Measurements from ENCODE around the gene EEFSEC. TPM values are rescaled to one million over a fixed set of nuclear protein-coding genes. Genes with fewer than 3 reads are reported as not detected.

EEFSEC gene
- total RNA-seq, 1 donor from 2014 or later = 15.6 TPM

DNA sequence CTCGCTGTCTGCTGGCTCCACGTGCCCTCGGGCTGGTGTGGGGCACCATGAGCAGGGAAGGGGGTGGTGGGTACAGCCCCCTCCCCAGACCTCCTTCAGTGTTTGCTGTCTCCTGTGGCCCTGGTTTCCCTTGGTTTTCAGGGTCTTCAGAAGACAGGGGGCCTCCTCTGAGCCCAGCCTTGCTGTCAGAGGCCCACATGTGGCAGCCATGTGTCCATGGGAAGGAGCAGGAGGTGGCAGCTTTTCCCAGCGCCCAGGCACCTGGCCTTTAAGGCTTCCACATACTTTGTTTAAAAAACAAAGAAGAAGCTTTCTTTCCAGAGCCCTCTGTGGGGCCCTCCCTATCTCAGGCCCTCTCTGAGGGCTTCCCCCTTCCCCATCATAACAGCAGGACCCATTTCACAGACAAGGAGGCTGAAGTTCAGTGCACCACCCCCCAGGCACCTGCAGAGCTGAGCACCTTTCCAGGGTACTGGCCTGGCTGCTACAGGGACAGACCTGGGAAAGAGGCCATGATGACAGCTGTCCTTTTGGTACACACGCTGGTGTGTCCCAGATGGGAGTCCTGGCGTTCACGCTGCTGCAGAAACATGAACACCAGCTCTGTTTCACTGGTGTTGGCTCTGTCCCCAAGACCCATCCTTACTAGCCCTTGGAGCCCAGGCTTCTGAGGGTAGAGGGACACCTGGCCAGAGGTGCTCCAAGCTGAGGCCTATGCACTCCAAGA is 239.7 kb downstream of the EEFSEC start:
- TF ChIP-seq, protein P1, sequence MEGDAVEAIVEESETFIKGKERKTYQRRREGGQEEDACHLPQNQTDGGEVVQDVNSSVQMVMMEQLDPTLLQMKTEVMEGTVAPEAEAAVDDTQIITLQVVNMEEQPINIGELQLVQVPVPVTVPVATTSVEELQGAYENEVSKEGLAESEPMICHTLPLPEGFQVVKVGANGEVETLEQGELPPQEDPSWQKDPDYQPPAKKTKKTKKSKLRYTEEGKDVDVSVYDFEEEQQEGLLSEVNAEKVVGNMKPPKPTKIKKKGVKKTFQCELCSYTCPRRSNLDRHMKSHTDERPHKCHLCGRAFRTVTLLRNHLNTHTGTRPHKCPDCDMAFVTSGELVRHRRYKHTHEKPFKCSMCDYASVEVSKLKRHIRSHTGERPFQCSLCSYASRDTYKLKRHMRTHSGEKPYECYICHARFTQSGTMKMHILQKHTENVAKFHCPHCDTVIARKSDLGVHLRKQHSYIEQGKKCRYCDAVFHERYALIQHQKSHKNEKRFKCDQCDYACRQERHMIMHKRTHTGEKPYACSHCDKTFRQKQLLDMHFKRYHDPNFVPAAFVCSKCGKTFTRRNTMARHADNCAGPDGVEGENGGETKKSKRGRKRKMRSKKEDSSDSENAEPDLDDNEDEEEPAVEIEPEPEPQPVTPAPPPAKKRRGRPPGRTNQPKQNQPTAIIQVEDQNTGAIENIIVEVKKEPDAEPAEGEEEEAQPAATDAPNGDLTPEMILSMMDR (IDR thresholded peaks at IDR 0.05) = no peak
- Mint-ChIP-seq H3K27ac (ENCODE audit: unreplicated experiment) (no peak overlapping the region), H3K4me3 (ENCODE audit: unreplicated experiment) (no peak overlapping the region), H3K9me3 (ENCODE audit: unreplicated experiment) (no peaks in the 10 kb centered on the region), H3K4me1 (ENCODE audit: unreplicated experiment) (peaks cover 4% of the 10 kb centered on the region), H3K36me3 (ENCODE audit: unreplicated experiment) (no peaks in the 10 kb centered on the region), H3K27me3 (ENCODE audit: unreplicated experiment) (no peaks in the 10 kb centered on the region)
- DNase-seq (ENCODE audit: extremely low spot score, unreplicated experiment) = no peak

DNA sequence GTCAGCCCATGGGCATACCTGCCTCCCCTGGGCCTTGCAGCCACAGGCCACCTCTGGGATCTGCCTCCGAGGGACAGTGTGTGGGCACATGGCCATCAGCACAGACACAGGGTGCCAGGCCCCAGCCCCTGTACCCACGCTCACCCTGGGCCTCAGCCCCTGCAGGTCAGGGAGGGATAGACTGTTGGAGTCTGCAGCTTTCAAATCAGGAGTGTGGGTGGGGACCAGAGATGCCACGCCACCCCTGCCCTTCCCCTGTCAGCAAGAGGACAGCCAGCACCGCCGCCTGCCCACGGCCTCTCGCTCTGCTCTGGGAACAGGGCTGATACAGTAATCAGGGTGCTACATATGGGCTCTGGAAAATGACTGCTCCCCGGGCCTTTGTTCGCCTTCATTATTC is 240.8 kb downstream of the EEFSEC start:
- Mint-ChIP-seq H3K27me3 (ENCODE audit: unreplicated experiment) (no peaks in the 10 kb centered on the region), H3K36me3 (ENCODE audit: unreplicated experiment) (no peaks in the 10 kb centered on the region), H3K9me3 (ENCODE audit: unreplicated experiment) (no peaks in the 10 kb centered on the region), H3K27ac (ENCODE audit: unreplicated experiment) (no peak overlapping the region), H3K4me1 (ENCODE audit: unreplicated experiment) (peaks cover 4% of the 10 kb centered on the region), H3K4me3 (ENCODE audit: unreplicated experiment) (no peak overlapping the region)
- TF ChIP-seq, protein P1 (IDR thresholded peaks at IDR 0.05) = no peak
- no peak for DNase-seq (ENCODE audit: extremely low spot score, unreplicated experiment)

DNA sequence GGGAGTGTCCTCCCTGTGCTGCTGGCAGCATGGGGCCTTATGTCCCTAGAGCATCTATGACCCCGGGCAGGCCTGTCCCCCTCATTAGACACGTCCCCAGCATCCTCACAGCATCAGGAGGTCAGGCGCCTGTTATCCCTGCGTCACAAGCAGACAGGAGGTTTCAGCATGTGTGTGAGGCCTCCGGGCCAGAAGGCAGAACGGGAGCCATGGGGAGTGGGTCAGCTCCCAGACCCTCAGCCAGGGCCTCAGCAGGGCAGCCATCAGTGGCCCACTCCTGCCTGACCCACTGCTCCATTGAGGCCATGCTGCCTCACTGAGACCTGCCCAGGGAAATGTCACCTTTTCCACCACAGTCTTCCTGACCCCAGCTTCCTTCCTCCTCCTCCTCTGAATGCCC is 241.8 kb downstream of the EEFSEC start:
- H3K27me3 Mint-ChIP-seq (ENCODE audit: unreplicated experiment) = no peaks in the 10 kb centered on the region
- no peaks in the 10 kb centered on the region for H3K36me3 Mint-ChIP-seq (ENCODE audit: unreplicated experiment)

DNA sequence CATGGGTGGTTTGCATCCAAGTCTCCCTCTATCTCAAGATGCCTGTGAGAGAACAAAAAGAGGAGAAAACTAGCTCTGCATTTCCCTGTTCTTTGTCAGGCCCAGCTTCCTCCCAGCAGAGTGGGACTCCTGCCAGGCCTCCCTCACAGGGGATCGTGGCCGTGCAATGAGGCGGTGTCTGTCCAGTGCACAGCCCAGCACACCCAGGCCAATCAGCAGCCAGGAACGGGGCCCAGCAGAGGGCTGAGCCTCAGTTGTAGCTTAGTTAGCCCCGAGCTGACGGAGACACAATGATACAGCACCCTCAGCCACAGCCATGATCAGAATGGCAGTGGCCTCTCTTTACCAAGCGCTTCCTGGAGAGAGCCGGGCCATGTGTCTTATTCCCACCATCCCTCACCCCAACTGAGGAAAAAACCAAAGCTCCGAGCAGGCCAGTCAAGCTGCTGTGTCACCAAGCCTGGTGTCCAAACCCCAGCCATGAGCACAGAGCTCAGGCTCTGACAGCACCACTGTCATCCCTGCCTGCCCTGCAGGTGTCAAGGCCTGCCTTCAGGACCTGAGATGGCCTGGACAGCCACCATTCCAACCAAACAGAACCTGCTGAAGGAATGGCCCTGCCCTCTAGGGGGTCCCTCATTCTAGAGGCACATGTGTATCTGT is 242.3 kb downstream of the EEFSEC start:
- H3K27ac Mint-ChIP-seq (ENCODE audit: unreplicated experiment) = peak overlapping the region; percentile 66
- H3K27me3 Mint-ChIP-seq (ENCODE audit: unreplicated experiment) = no peaks in the 10 kb centered on the region
- TF ChIP-seq, protein P1 (IDR thresholded peaks at IDR 0.05) = no peak
- H3K9me3 Mint-ChIP-seq (ENCODE audit: unreplicated experiment) = no peaks in the 10 kb centered on the region
- peaks cover 4% of the 10 kb centered on the region for H3K4me1 Mint-ChIP-seq (ENCODE audit: unreplicated experiment)
- H3K4me3 Mint-ChIP-seq (ENCODE audit: unreplicated experiment) = no peak overlapping the region
- H3K36me3 Mint-ChIP-seq (ENCODE audit: unreplicated experiment) = no peaks in the 10 kb centered on the region
- DNase-seq (ENCODE audit: extremely low spot score, unreplicated experiment) = no peak

More for the DNA sequence above, 241.8 kb downstream of the EEFSEC start:
- H3K9me3 Mint-ChIP-seq (ENCODE audit: unreplicated experiment) = no peaks in the 10 kb centered on the region
- H3K4me3 Mint-ChIP-seq (ENCODE audit: unreplicated experiment) = no peak overlapping the region
- H3K27ac Mint-ChIP-seq (ENCODE audit: unreplicated experiment) = peak overlapping the region; percentile 66
- H3K4me1 Mint-ChIP-seq (ENCODE audit: unreplicated experiment) = peaks cover 4% of the 10 kb centered on the region
- TF ChIP-seq, protein P1 (IDR thresholded peaks at IDR 0.05) = no peak
- no peak for DNase-seq (ENCODE audit: extremely low spot score, unreplicated experiment)

DNA sequence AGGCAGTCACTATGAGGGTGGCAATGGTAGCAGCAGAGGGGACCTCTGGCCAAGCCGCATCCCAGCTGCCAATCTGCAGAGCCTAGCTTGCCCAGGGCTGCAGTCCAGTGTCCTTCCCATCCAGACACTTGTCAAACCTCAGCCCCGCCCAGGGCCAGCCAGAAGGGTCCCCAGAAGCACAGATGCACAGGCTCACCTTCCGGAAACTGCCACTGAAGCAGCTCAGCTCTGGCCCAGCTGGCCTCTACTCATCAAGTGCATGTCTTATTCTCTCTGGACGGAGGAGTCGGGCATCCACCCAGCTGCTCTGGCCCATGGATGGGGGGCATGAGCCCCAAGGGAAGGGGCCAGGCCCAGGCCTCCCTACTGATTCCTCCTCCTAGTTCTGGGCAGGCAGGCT is 244.2 kb downstream of the EEFSEC start:
- no peaks in the 10 kb centered on the region for H3K36me3 Mint-ChIP-seq (ENCODE audit: unreplicated experiment)
- H3K27me3 Mint-ChIP-seq (ENCODE audit: unreplicated experiment) = no peaks in the 10 kb centered on the region
- peaks cover 4% of the 10 kb centered on the region for H3K4me1 Mint-ChIP-seq (ENCODE audit: unreplicated experiment)
- no peak overlapping the region for H3K4me3 Mint-ChIP-seq (ENCODE audit: unreplicated experiment)
- no peak overlapping the region for H3K27ac Mint-ChIP-seq (ENCODE audit: unreplicated experiment)
- TF ChIP-seq, protein P1 (IDR thresholded peaks at IDR 0.05) = no peak
- no peak for DNase-seq (ENCODE audit: extremely low spot score, unreplicated experiment)
- H3K9me3 Mint-ChIP-seq (ENCODE audit: unreplicated experiment) = no peaks in the 10 kb centered on the region
